Transverse colon (tissue), 4 donors: ENCODE results near the gene PLAU.

Experiments
- CTCF ChIP-seq, 5 experiments: fragments of 200-600 bp in 3 of 5; fragments of 450-650 bp in 2 of 5; sonication (generic) in 3 of 5; IDR thresholded peaks; 1 replicate in 2 of 5; 2 replicates in 3 of 5; pipeline ENCODE4 v1.5.1; 2016 to 2017; ENCODE audit warnings: antibody characterized with exemption in 5 of 5, inconsistent platforms in 3 of 5, mild to moderate bottlenecking in 2 of 5, moderate library complexity in 1 of 5
- POLR2A ChIP-seq: fragments of 450-650 bp; IDR thresholded peaks from one replicate; pipeline ENCODE4 v1.6.1; 2016; ENCODE audit warnings: antibody characterized with exemption, mild to moderate bottlenecking, moderate library complexity
- POLR2AphosphoS5 ChIP-seq, 3 donors: sonication (generic); formaldehyde crosslinking; IDR thresholded peaks; one replicate each; pipeline ENCODE4 v1.6.1; 2016; ENCODE audit warnings: antibody characterized with exemption in 3 of 3

GRCh38 chr10:73876566-73876965, 34.4 kb upstream of the PLAU start:
- no peak for TF ChIP-seq CTCF (IDR thresholded peaks at IDR 0.05)
- no peak for TF ChIP-seq POLR2AphosphoS5 (IDR thresholded peaks at IDR 0.05)
- TF ChIP-seq POLR2A: no peak
